Activated T-cell treated with anti-CD3 and anti-CD28 coated beads, Interleukin-2, amount 50 U/mL, for 72 hours (primary cell): ENCODE measurements around the gene CAST. TPM values are rescaled to one million over a fixed set of nuclear protein-coding genes. Genes with fewer than 3 reads are reported as not detected.

ENCODE experiments used
- ATAC-seq, 2 donors: fragments of 150-1000 bp; cut with Tn5 transposase; replicated peaks in 1 of 2; 2 replicates each; pipeline ENCODE4 v1.10.0; 2021; ENCODE audit warnings: moderate library complexity in 2 of 2, mild to moderate bottlenecking in 1 of 2
- DNase-seq, 2 donors: peaks; one replicate each; pipeline ENCODE4 v3.0.0; 2021 to 2022; ENCODE audit warnings: mixed read lengths in 1 of 2
- H3K27ac Mint-ChIP-seq: one replicate; pipeline ENCODE4 v1.8.0; 2022; ENCODE audit warnings: mild to moderate bottlenecking, moderate library complexity, mixed read lengths
- H3K27me3 Mint-ChIP-seq: one replicate; pipeline ENCODE4 v1.8.0; 2022; ENCODE audit warnings: low read depth, mixed read lengths
- H3K36me3 Mint-ChIP-seq, 2 donors: one replicate each; pipeline ENCODE4 v1.8.0; 2022; ENCODE audit warnings: mixed read lengths in 2 of 2, mild to moderate bottlenecking in 1 of 2; ENCODE audit not compliant: insufficient read depth in 2 of 2
- H3K4me1 Mint-ChIP-seq: one replicate; pipeline ENCODE4 v1.8.0; 2022; ENCODE audit warnings: low read depth, mixed read lengths
- H3K4me3 Mint-ChIP-seq, 2 donors: one replicate each; pipeline ENCODE4 v1.8.0; 2022; ENCODE audit warnings: mild to moderate bottlenecking in 2 of 2, mixed read lengths in 2 of 2, moderate library complexity in 2 of 2
- H3K9me3 Mint-ChIP-seq, 2 donors: one replicate each; pipeline ENCODE4 v1.8.0; 2022; ENCODE audit warnings: mixed read lengths in 2 of 2
- total RNA-seq, 2 donors: library from RNA; stranded (reverse); gene quantifications; one replicate each; pipeline ENCODE4 v1.2.3, GENCODE V29; 2022

The CAST gene
- total RNA-seq, 2 donors from 2014 or later: 120 to 163 TPM

DNA sequence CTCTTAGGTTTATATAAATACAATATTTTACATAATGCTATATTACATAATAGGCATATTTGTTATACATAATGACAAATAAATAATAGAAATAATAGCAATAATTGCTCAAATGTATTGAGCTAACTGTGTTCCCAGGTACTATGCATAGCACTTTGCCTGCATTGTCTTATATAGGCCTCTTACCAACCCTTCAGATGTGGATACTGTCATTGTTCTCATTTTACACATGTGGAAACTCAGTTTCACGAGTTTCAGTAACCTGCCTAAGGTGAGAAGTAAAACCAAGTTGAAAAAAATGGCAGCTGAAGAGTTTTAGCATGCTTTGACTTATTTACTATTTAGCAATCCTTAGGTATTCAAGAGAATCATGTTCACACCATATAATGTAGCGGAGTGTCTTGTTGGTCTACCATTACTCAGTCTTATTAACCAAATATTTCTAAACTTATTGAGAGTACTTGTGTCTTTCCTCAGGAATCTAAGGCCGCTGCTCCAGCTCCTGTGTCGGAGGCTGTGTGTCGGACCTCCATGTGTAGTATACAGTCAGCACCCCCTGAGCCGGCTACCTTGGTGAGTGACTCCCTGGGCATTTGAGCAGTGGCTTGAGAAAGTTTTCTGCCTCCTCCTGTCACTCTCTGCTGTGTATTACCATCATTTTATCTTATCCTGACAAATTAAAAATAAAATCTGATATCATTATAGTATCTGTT, 88.1 kb downstream of the CAST start:
- DNase-seq: no peak
- Mint-ChIP-seq H3K4me1 (peaks cover 23% of the 10 kb centered on the region), H3K27me3 (no peaks in the 10 kb centered on the region), H3K27ac (no peak overlapping the region), H3K9me3 (no peaks in the 10 kb centered on the region), H3K36me3 (peaks cover 5 to 7% of the 10 kb centered on the region in 2 donors), H3K4me3 (no peak overlapping the region)
- ATAC-seq: peak in 1 of 2 donors; percentile 3

- Mint-ChIP-seq H3K9me3 (no peaks in the 10 kb centered on the region), H3K36me3 (peaks cover 0 to 9% of the 10 kb centered on the region in 2 donors), H3K27ac (peak overlapping the region; percentile 69), H3K4me3 (peak overlapping the region in 1 of 2 donors; percentile 16), H3K27me3 (no peaks in the 10 kb centered on the region), H3K4me1 (peaks cover 14% of the 10 kb centered on the region)
- ATAC-seq: no peak
- DNase-seq: no peak
Observed at GRCh38 chr5:96751203-96752169, 89.3 kb downstream of the CAST start.

- ATAC-seq: no peak
- H3K4me3 Mint-ChIP-seq: no peak overlapping the region
- H3K27ac Mint-ChIP-seq: no peak overlapping the region
- peaks cover 14% of the 10 kb centered on the region for H3K4me1 Mint-ChIP-seq
- no peaks in the 10 kb centered on the region for H3K9me3 Mint-ChIP-seq
- peak; percentile 33 to 49 for DNase-seq
- no peaks in the 10 kb centered on the region for H3K27me3 Mint-ChIP-seq
- peaks cover 0 to 10% of the 10 kb centered on the region in 2 donors for H3K36me3 Mint-ChIP-seq
Observed at GRCh38 chr5:96752341-96753016, 90.3 kb downstream of the CAST start.

- H3K27ac Mint-ChIP-seq: no peak overlapping the region
Observed at GRCh38 chr5:96753017-96753397, 90.8 kb downstream of the CAST start.

GRCh38 chr5:96753848-96754247, 91.7 kb downstream of the CAST start:
- Mint-ChIP-seq H3K4me1 (peaks cover 14% of the 10 kb centered on the region), H3K4me3 (no peak overlapping the region), H3K27me3 (no peaks in the 10 kb centered on the region), H3K9me3 (no peaks in the 10 kb centered on the region), H3K27ac (peak overlapping the region; percentile 72), H3K36me3 (peaks cover 0 to 9% of the 10 kb centered on the region in 2 donors)
- ATAC-seq: no peak
- DNase-seq: no peak

More at GRCh38 chr5:96753017-96753397, 90.8 kb downstream of the CAST start:
- Mint-ChIP-seq H3K4me3 (no peak overlapping the region), H3K36me3 (peaks cover 0 to 10% of the 10 kb centered on the region in 2 donors), H3K9me3 (no peaks in the 10 kb centered on the region), H3K4me1 (peaks cover 14% of the 10 kb centered on the region), H3K27me3 (no peaks in the 10 kb centered on the region)
- no peak for DNase-seq
- ATAC-seq: no peak

DNA sequence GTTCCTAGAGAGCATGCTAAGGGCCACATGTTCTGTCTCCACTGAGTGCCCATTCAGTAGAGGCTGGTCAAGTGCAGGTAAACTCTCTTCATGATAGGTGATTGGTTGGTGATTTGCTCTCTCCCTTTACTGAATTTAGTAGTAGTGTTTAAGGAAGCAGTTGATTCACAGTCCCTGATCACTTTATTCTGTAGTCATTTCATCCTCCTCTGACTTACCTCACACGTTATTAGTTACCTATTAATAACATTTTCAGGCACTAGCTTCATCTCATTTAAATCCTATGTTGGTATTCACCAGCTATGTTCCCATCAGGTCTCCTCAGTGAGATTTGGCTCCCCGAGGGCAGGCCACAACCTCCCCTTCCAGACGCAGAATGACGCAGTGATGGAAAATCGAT, 93.7 kb downstream of the CAST start:
- Mint-ChIP-seq H3K27me3 (no peaks in the 10 kb centered on the region), H3K9me3 (no peaks in the 10 kb centered on the region), H3K27ac (no peak overlapping the region), H3K4me3 (no peak overlapping the region), H3K36me3 (peaks cover 0 to 8% of the 10 kb centered on the region in 2 donors), H3K4me1 (peaks cover 10% of the 10 kb centered on the region)
- DNase-seq (no peak), ATAC-seq (no peak)

GRCh38 chr5:96756985-96757384, 94.8 kb downstream of the CAST start:
- ATAC-seq (peak in 1 of 2 donors; percentile 29), DNase-seq (no peak)
- Mint-ChIP-seq H3K27ac (peak overlapping the region; percentile 31), H3K9me3 (no peaks in the 10 kb centered on the region), H3K4me1 (no peaks in the 10 kb centered on the region), H3K27me3 (no peaks in the 10 kb centered on the region), H3K36me3 (peaks cover 0 to 8% of the 10 kb centered on the region in 2 donors), H3K4me3 (no peak overlapping the region)

DNA sequence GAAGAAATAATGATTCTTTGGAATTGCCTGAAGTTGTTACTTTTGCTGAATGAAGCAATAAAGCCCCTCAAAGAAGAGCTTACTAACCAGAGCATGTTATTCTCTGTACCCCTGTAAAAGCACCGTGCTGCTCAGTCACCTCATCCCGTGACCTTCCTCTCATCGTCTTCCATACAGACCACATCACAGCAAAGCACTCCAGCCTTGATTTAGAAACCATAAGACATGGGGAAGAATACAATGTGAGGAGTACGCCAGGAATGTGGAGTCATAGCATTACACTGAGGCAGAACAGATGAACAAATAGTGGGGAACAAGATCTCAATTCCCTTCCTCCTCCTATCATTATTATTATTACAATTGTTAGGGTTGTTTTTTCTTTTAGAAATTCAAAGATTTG, 96.4 kb downstream of the CAST start:
- Mint-ChIP-seq H3K36me3 (peaks cover 0 to 12% of the 10 kb centered on the region in 2 donors), H3K9me3 (no peaks in the 10 kb centered on the region), H3K27ac (peak overlapping the region; percentile 43), H3K4me3 (no peak overlapping the region), H3K4me1 (no peaks in the 10 kb centered on the region), H3K27me3 (no peaks in the 10 kb centered on the region)
- DNase-seq (no peak), ATAC-seq (no peak)

DNA sequence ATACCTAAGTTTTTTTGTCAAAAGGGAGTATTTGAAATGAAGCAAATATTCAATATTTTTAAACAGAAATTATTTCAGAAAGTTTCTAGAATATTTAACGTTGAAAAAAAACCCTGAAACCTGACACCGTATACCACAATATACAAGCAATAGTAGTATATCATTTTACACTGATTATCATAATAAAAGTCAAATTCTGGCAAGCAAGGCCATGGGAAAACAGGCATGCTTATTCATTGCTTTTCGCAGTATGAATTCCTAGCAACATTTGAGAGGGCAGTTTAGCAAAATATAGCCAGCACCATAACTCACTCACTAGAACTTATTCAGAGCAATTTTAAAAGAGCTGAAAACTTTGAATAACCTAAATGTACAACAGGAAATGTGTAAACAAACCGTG, 99.4 kb downstream of the CAST start:
- H3K27ac Mint-ChIP-seq: no peak overlapping the region
- no peaks in the 10 kb centered on the region for H3K4me1 Mint-ChIP-seq
- peaks cover under 1 to 17% of the 10 kb centered on the region in 2 donors for H3K36me3 Mint-ChIP-seq
- no peaks in the 10 kb centered on the region for H3K27me3 Mint-ChIP-seq
- DNase-seq (no peak), ATAC-seq (no peak)
- no peaks in the 10 kb centered on the region for H3K9me3 Mint-ChIP-seq
- no peak overlapping the region for H3K4me3 Mint-ChIP-seq

GRCh38 chr5:96763026-96763425, 100.8 kb downstream of the CAST start:
- H3K27me3 Mint-ChIP-seq: no peaks in the 10 kb centered on the region
- no peaks in the 10 kb centered on the region for H3K4me1 Mint-ChIP-seq
- H3K36me3 Mint-ChIP-seq: peaks cover 2 to 17% of the 10 kb centered on the region in 2 donors
- no peak overlapping the region for H3K4me3 Mint-ChIP-seq
- no peaks in the 10 kb centered on the region for H3K9me3 Mint-ChIP-seq
- DNase-seq (no peak), ATAC-seq (no peak)
- peak overlapping the region; percentile 13 for H3K27ac Mint-ChIP-seq

DNA sequence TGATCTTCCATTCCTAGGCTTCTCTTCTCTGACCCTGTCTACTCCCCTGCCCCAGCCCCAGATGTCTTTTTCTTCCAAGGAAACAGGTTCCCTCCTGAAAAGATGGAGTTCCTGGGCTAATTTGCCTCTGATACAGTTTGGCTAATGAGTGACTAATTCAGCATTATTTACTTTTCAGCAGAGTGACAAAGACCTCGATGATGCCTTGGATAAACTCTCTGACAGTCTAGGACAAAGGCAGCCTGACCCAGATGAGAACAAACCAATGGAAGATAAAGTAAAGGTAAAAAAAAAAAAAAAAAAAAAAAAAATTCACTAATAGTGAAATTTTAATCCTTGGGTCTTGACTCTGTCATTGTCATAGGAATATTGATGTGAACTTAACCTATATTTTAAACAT, 102.9 kb downstream of the CAST start:
- no peaks in the 10 kb centered on the region for H3K9me3 Mint-ChIP-seq
- no peak for ATAC-seq
- H3K36me3 Mint-ChIP-seq: peaks cover 5 to 29% of the 10 kb centered on the region in 2 donors
- no peaks in the 10 kb centered on the region for H3K4me1 Mint-ChIP-seq
- no peaks in the 10 kb centered on the region for H3K27me3 Mint-ChIP-seq
- H3K4me3 Mint-ChIP-seq: no peak overlapping the region
- H3K27ac Mint-ChIP-seq: no peak overlapping the region
- DNase-seq: no peak

- H3K27me3 Mint-ChIP-seq: no peaks in the 10 kb centered on the region
- H3K36me3 Mint-ChIP-seq: peaks cover 8 to 31% of the 10 kb centered on the region in 2 donors
- H3K9me3 Mint-ChIP-seq: no peaks in the 10 kb centered on the region
Observed at GRCh38 chr5:96768708-96769251, 106.6 kb downstream of the CAST start.

More at GRCh38 chr5:96768708-96769251, 106.6 kb downstream of the CAST start:
- Mint-ChIP-seq H3K27ac (peak overlapping the region; percentile 21), H3K4me3 (no peak overlapping the region), H3K4me1 (peaks cover 14% of the 10 kb centered on the region)
- no peak for DNase-seq
- no peak for ATAC-seq
